ENCODE results near the gene FNBP1. TPM values are rescaled to one million over a fixed set of nuclear protein-coding genes. Genes with fewer than 3 reads are reported as not detected.
"Not testable (repeated sequence)": the region's sequence is repeated elsewhere in the genome, so short reads cannot be mapped to it uniquely, and the experiment has no call there.

FNBP1 gene
- total RNA-seq, 1 donor from 2014 or later: 29.7 TPM

DNA sequence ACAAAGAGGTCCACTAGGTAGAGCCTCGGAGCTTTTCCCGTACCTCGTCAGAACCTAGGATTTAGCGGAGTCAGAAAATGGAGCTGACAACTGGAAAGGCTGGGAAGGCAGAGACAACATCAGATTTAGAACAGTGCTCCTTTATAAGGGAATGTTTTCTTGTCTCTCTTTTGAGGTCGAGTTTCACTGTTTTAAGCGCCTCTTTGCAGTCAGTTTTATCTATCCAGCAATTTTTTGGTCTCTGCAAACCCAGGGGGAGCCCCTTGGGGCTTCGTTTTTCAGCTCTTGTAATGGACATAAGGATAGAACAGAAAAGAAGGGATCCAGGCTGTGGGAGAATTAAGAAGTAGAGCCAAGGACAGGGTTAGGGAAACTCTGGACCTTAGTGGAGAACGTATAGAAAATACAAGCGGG lies 80.5 kb downstream of the FNBP1 start:
- no peak for DNase-seq (ENCODE audit: low read depth, low spot score)

- DNase-seq (ENCODE audit: low read depth, low spot score): no peak
Measured at GRCh38 chr9:129958796-129959195, 84.2 kb downstream of the FNBP1 start.

DNA sequence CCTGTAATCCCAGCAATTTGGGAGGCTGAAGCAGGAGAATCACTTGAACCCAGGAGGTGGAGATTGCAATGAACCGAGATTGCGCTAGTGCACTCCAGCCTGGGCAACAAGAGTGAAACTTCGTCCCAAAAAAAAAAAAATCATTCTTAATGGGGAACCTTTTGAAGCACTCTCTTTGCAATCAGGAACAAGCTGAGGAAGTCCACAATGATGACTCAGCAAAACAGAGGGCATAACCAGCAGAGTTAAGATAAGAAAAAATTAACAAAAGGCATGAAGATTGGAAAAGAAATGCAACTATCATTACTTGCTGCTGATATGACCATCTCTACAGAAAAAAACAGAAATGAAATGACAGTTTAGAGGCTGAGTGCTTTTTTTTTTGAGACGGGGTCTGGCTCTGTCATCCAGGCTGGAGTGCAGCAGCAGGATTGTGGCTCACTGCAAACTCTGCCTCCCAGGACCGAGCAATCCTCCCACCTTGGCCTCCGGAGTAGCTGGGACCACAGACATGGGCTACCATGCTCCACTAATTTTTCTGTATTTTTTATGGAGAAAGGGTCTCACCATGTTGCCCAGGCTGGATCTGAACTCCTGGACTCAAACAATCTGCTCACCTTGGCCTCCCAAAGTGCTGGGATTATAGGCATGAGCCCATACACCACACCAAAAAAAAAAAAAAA lies 88.0 kb downstream of the FNBP1 start:
- no peak for DNase-seq (ENCODE audit: low read depth, low spot score)

DNA sequence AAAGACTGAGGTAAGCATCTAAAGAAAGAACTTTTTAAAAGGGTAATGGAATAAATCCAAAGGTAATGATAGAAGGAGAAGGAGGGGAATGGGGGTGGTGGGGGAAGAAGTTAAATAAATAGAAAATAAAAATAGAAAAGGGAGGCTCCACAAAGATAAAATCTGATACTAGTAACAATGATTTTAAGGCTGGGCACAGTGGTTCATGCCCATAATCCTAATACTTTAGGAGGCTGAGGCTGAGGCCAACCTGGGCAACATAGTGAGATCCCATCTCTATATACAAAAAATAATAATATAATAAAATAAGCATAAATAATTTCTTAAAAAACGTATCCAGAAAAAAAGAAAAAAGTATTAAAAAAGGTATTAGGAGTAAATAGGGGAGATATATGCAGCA lies 89.3 kb downstream of the FNBP1 start:
- no peak for DNase-seq (ENCODE audit: low read depth, low spot score)

- no peak for DNase-seq (ENCODE audit: low read depth, low spot score)
Measured at GRCh38 chr9:129952337-129952736, 90.7 kb downstream of the FNBP1 start.

DNA sequence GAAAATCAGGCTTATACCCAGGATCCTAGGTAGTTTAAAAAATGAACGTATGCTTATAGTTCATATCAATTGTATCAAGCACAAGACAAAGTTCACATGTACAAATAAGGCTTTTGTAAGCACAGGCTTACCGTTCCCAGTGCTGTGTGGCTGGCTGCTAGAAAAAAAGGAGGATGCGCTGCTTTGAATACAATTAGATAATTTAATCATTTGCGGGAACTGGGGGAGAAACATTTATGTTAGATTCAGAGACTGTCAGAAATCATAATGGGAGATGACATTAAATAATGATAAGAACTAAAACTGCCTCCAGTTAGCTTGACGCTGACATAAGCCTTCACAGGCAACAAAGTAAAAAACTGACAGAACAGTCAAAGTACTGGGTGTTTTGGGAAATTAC lies 93.2 kb downstream of the FNBP1 start:
- no peak for DNase-seq (ENCODE audit: low read depth, low spot score)

GRCh38 chr9:129948626-129949025 lies 94.4 kb downstream of the FNBP1 start:
- not testable (repeated sequence) for DNase-seq (ENCODE audit: low read depth, low spot score)

DNA sequence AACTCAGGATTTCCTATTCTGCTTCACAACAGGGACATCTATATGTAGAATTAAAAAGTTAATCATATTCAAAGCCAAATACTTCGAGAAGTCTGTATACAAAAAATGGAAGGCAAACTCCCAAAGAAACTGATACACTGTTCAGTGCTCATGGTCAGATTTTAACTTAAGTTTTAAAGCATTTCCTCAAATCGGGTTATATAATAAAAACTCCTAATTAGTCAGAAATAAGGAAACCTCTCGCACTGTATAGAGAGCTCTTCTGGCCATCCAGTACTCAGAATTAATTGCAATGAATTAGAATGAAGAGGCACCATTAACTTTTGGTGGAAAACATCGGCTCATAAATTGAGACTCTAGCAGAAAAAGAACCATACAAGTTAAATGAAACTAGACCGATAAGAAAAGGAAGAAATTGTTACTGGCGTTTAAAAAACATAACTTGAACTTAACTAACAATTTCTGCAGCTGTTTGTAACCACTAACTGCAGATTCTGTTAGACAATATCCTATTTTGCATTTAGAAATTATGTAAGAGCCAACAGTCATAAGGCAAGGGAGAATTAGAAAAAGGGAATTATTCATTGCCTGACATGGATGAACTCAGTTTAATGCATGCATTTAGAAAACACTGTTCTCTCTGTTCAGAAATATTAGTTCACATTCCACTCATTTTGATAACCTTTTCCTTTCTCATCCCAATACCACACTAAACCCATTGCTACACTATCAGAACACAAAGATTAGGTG lies 96.6 kb downstream of the FNBP1 start:
- no peak for DNase-seq (ENCODE audit: low read depth, low spot score)

DNA sequence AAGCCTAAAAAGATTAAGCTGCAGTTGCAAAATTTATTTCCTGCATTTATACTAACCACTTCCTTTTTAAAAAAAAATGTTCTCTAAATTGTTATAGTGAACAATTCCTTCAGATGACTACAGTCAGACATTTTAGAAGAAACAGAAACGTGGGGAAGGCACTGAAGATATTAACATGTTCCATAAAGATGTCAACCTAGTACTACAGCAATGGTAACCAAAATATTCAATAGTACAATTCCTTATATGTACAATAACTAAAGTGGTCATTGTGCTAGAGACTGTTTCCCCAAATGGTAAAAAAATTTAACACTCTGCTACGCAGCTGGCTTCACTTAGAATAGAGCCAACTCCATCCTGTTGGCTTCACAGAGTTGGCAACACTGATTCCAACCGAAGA lies 97.7 kb downstream of the FNBP1 start:
- DNase-seq (ENCODE audit: low read depth, low spot score): no peak

GRCh38 chr9:129944506-129945116 lies 98.4 kb downstream of the FNBP1 start:
- no peak for DNase-seq (ENCODE audit: low read depth, low spot score)

- DNase-seq (ENCODE audit: low read depth, low spot score): no peak
Measured at GRCh38 chr9:129939431-129939830, 103.6 kb downstream of the FNBP1 start.

DNA sequence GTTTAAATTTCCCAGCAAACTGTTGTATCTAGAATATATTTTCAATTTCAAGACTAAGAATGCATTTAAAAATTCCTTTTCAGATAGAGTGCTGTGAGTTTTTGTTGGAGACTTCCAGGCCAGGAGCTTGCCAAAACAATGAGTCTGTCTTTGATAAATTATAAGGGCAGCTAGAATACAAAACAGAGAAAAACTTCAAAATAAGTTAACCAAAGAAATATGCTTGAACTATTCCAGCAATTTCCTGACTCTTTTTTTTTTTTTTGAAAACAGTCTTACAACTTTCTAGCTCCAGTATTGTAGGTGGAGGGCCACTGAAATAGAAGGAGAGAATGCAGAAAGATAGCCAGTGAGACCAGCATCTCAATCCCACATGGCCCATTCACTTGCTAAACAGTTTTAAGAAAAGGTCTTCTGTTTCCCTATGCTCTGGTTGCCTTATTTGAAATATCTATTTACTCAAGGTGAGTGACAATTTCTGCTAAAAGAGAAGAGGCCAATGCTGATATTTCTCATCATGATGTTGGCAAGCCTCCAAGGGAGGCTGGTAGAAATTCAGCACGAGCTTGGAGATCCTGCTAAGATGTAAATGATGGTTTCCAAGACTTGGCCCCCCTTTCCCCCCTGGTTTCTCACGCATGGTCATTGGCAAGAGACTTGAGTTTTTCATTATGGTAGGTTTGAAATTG lies 104.6 kb downstream of the FNBP1 start:
- peak; percentile 55 for DNase-seq (ENCODE audit: low read depth, low spot score)

- DNase-seq (ENCODE audit: low read depth, low spot score): not testable (repeated sequence)
Measured at GRCh38 chr9:129937879-129938278, 105.1 kb downstream of the FNBP1 start.

GRCh38 chr9:129936222-129936621 lies 106.8 kb downstream of the FNBP1 start:
- no peak for DNase-seq (ENCODE audit: low read depth, low spot score)

DNA sequence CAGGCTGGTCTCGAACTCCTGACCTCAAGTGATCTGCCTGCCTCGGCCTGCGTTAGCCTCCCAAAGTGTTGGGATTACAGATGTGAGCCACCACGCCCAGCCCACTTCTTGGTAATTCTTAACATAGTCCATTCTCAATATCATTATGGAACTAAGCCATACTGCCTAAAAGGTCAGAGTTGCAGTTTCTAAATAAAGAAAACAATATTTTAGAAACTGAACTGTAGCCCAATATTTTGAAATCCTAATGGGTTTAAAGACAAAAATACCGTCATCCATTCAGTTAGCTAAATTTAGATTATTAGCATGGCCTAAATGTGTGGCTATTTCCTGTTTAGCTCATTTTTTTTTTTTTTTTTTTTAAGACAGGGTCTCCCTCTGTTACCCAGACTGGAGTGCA lies 108.2 kb downstream of the FNBP1 start:
- no peak for DNase-seq (ENCODE audit: low read depth, low spot score)

- DNase-seq (ENCODE audit: low read depth, low spot score): no peak
Measured at GRCh38 chr9:129934041-129934591, 108.9 kb downstream of the FNBP1 start.

GRCh38 chr9:129933185-129934040 lies 109.6 kb downstream of the FNBP1 start:
- no peak for DNase-seq (ENCODE audit: low read depth, low spot score)

GRCh38 chr9:129932303-129933151 lies 110.5 kb downstream of the FNBP1 start:
- DNase-seq (ENCODE audit: low read depth, low spot score): no peak

DNA sequence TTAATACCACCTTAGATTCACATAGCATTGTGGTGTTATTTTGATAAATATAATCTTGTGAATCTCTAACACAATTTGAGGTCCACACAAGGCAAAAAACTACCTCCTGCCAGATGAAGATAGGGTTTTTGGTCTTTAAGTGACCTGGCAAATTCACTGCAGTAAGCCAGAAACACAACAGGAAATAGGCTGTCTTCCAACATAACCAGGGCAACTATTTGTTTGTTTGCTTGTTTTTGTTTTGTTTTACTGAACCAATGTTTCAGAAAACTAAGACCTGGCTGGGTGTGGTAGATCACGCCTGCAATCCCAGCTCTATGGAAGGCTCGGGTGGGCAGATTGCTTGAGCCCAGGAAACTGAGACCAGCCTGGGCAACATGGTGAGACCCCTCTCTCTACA lies 112.2 kb downstream of the FNBP1 start:
- no peak for DNase-seq (ENCODE audit: low read depth, low spot score)

Data from pulmonary artery endothelial cell (primary cell).